OCI-LY7 (cell line): ENCODE results near the gene BCAR3. TPM values are rescaled to one million over a fixed set of nuclear protein-coding genes. Genes with fewer than 3 reads are reported as not detected.
A peak's percentile ranks its signal among the peaks of the same experiment; 100 is the strongest.

Experiments
- BruUV-seq: library from RNA; stranded (reverse); fragments of 400-500 nt; replicated peaks from 2 replicates; lab custom pipeline; 2021; lab: Mats Ljungman, UMichigan
- CTCF ChIA-PET: fragments of 300-600 bp; sonication (Branson Sonifier 250); formaldehyde crosslinking; loops from one replicate; lab custom pipeline; 2022; ENCODE audit warnings: antibody characterized with exemption; ENCODE audit not compliant: unreplicated experiment; lab: Charles Lee
- POLR2A ChIA-PET: fragments of 300-600 bp; sonication (Branson Sonifier 250); formaldehyde crosslinking; loops from one replicate; lab custom pipeline; 2022; ENCODE audit warnings: antibody characterized with exemption; lab: Charles Lee
- DNase-seq: peaks from one replicate; pipeline ENCODE4 v3.0.0-alpha.2; 2015; ENCODE audit warnings: low spot score
- H2AFZ ChIP-seq: fragments of 200-600 bp; sonication (generic), shearing (Covaris generic); 2 replicates; pipeline ENCODE4 v1.6.1; 2014; ENCODE audit warnings: mild to moderate bottlenecking, antibody characterized with exemption, low read length, moderate library complexity
- H3K27ac ChIP-seq: fragments of 200-600 bp; sonication (generic); 2 replicates; pipeline ENCODE4 v1.5.1; 2014; ENCODE audit warnings: mixed run types, low read depth, mild to moderate bottlenecking, moderate library complexity, low read length, inconsistent platforms; ENCODE audit not compliant: poor library complexity, severe bottlenecking
- H3K36me3 ChIP-seq: fragments of 200-600 bp; sonication (generic); 2 replicates; pipeline ENCODE4 v1.6.1; 2014; ENCODE audit warnings: mild to moderate bottlenecking, antibody characterized with exemption, low read length, moderate library complexity, mixed read lengths; ENCODE audit not compliant: insufficient read depth
- H3K4me1 ChIP-seq: fragments of 200-600 bp; sonication (generic); 2 replicates; pipeline ENCODE4 v1.5.1; 2014; ENCODE audit warnings: mild to moderate bottlenecking, low read length; ENCODE audit not compliant: insufficient read depth, poor library complexity, severe bottlenecking
- H3K4me2 ChIP-seq: fragments of 200-600 bp; sonication (generic); 2 replicates; pipeline ENCODE4 v1.6.1; 2014; ENCODE audit warnings: mild to moderate bottlenecking, low read length
- H3K4me3 ChIP-seq: fragments of 200-600 bp; sonication (generic); 2 replicates; pipeline ENCODE4 v1.5.1; 2014; ENCODE audit warnings: mild to moderate bottlenecking, low read depth, low read length; ENCODE audit not compliant: poor library complexity, severe bottlenecking
- H3K79me2 ChIP-seq: fragments of 200-600 bp; sonication (generic); 2 replicates; pipeline ENCODE4 v1.6.1; 2016; ENCODE audit warnings: low read depth, mild to moderate bottlenecking, low read length, moderate library complexity, mixed read lengths; ENCODE audit not compliant: insufficient read depth
- H3K9me2 ChIP-seq: fragments of 200-600 bp; sonication (generic); 2 replicates; pipeline ENCODE4 v1.6.1; 2016; ENCODE audit warnings: mild to moderate bottlenecking, low read length, mixed read lengths; ENCODE audit not compliant: insufficient read depth
- H3K9me3 ChIP-seq: fragments of 200-600 bp; sonication (generic); 2 replicates; pipeline ENCODE4 v1.6.1; 2014; ENCODE audit warnings: mild to moderate bottlenecking, mixed run types, low read length, mixed read lengths
- H4K20me1 ChIP-seq: fragments of 200-600 bp; sonication (generic); 2 replicates; pipeline ENCODE4 v1.6.1; 2014; ENCODE audit warnings: mild to moderate bottlenecking, antibody characterized with exemption, low read length, moderate library complexity, mixed read lengths; ENCODE audit not compliant: insufficient read depth
- EZH2phosphoT487 ChIP-seq: fragments of 200-600 bp; sonication (generic); IDR thresholded peaks from 2 replicates; pipeline ENCODE4 v1.6.1; 2018; ENCODE audit warnings: low read depth, borderline replicate concordance, mild to moderate bottlenecking, mixed run types, antibody characterized with exemption, low read length, moderate library complexity, mixed read lengths
- intact Hi-C: fragments of 100-400 bp; cut with micrococcal nuclease; formaldehyde crosslinking; loops from one replicate; pipeline ENCODE4 v1.10.0; 2022; ENCODE audit not compliant: unreplicated experiment
- total RNA-seq, 2 experiments: library from RNA; depleted of rRNA in 1 of 2; stranded (reverse); fragments of >200 nt in 1 of 2; shearing (Covaris generic) in 1 of 2; gene quantifications; 2 replicates each; pipeline ENCODE4 v1.2.3, GENCODE V29; 2014 to 2022
- TF ChIP-seq, protein P1 (sequence below): fragments of 200-600 bp; sonication (generic); conservative IDR thresholded peaks from 2 replicates; pipeline ENCODE4 v1.5.1; 2014; ENCODE audit warnings: mild to moderate bottlenecking, antibody characterized with exemption, low read length, moderate library complexity, mixed read lengths

BCAR3 gene
- total RNA-seq, 2 experiments from 2014 or later = 16.3 to 24.2 TPM

DNA sequence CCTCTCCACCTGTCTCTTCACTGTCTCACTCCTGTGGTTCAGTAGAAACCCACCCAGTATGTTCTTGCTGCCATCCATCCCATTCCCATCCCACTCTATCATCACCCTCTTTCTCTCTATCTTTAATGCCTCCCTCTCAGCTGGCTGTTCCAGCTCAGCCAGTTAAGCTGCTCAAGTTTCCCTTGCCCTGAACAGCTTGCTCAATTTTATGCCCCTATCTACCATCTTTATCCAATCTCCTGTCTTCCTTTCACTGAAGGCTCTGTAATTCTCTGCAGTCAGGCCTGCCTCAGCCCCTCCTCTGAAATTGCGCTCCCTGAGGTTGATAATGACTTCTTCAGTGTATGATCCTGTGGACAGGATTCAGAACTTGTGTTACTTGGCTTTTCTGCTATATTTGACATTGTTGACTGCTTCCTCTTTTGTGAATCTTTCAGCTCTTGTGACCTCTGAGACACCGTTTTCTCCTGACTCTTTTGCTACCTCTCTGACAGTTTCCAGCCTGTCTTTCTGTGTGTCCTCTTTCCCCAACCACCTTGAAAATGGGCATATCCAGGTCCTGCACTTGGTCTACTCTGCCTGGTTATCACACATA, 13.9 kb upstream of the BCAR3 start:
- Histone ChIP-seq H2AFZ (peak overlapping the region; percentile 7; the same call in 1 of the 2 replicates), H3K4me1 (peaks cover 78% of the 10 kb centered on the region), H3K27ac (peak overlapping the region; percentile 52)

DNA sequence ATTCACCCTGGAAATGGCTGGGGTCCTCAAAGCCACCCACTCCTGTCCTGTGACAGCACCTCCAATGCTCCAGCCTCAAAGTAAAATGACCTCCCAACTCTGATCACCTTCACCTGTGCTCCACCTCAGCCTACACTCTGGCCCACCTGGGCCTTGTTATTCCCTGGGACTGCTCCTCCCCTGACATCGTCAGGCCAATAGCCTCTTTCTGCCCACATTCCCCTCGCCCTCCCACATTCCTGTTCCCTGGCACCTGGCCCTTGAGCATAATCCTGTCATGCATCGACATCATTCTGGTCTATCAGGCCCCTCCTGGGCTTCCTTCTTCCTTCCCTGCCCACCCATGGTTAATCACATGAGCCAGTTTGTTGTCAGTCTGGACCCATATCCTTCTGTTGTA, 13.2 kb upstream of the BCAR3 start:
- no peak overlapping the region for H2AFZ ChIP-seq
- intact Hi-C loops = no loop called here
- H3K9me3 ChIP-seq = no peaks in the 10 kb centered on the region
- POLR2A ChIA-PET = interaction anchor here (1.3 to 25.4 kb wide), 3 partner anchors 9 to 24 kb away, joined by 3 to 497 read pairs (median 47); partner anchors contain the start of gene BCAR3
- no peak for TF ChIP-seq EZH2phosphoT487
- TF ChIP-seq, protein P1, sequence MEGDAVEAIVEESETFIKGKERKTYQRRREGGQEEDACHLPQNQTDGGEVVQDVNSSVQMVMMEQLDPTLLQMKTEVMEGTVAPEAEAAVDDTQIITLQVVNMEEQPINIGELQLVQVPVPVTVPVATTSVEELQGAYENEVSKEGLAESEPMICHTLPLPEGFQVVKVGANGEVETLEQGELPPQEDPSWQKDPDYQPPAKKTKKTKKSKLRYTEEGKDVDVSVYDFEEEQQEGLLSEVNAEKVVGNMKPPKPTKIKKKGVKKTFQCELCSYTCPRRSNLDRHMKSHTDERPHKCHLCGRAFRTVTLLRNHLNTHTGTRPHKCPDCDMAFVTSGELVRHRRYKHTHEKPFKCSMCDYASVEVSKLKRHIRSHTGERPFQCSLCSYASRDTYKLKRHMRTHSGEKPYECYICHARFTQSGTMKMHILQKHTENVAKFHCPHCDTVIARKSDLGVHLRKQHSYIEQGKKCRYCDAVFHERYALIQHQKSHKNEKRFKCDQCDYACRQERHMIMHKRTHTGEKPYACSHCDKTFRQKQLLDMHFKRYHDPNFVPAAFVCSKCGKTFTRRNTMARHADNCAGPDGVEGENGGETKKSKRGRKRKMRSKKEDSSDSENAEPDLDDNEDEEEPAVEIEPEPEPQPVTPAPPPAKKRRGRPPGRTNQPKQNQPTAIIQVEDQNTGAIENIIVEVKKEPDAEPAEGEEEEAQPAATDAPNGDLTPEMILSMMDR = no peak
- peaks cover 78% of the 10 kb centered on the region for H3K4me1 ChIP-seq
- no peak for DNase-seq
- no TSS peak for BruUV-seq
- peak overlapping the region; percentile 52 for H3K27ac ChIP-seq
- H3K9me2 ChIP-seq = no peaks in the 10 kb centered on the region
- H4K20me1 ChIP-seq = no peaks in the 10 kb centered on the region
- no peaks in the 10 kb centered on the region for H3K79me2 ChIP-seq
- peak overlapping the region; percentile 36 for H3K4me2 ChIP-seq
- CTCF ChIA-PET = interaction anchor here (2.0 to 2.5 kb wide), 2 partner anchors 9 to 12 kb away, joined by 7 to 10 read pairs; no protein-coding TSS in a partner anchor
- H3K4me3 ChIP-seq = no peak overlapping the region
- H3K36me3 ChIP-seq = no peaks in the 10 kb centered on the region

More for the DNA sequence above, 13.9 kb upstream of the BCAR3 start:
- Histone ChIP-seq H3K9me2 (no peaks in the 10 kb centered on the region), H3K79me2 (no peaks in the 10 kb centered on the region), H3K36me3 (no peaks in the 10 kb centered on the region), H4K20me1 (no peaks in the 10 kb centered on the region), H3K4me2 (peak overlapping the region; percentile 36), H3K4me3 (no peak overlapping the region), H3K9me3 (no peaks in the 10 kb centered on the region)
- POLR2A ChIA-PET = interaction anchor here (0.9 to 25.4 kb wide), 8 partner anchors 10 to 56 kb away, joined by 3 to 497 read pairs (median 4); partner anchors contain the start of gene BCAR3
- CTCF ChIA-PET = interaction anchor here (0.6 to 2.5 kb wide), 5 partner anchors 9 to 54 kb away, joined by 3 to 10 read pairs (median 4); no protein-coding TSS in a partner anchor
- DNase-seq = peak; percentile 75
- TF ChIP-seq, protein P1 = peak; percentile 35; the same call in 1 of the 2 replicates
- TF ChIP-seq EZH2phosphoT487 = no peak
- intact Hi-C loops = no loop called here
- BruUV-seq = no TSS peak

DNA sequence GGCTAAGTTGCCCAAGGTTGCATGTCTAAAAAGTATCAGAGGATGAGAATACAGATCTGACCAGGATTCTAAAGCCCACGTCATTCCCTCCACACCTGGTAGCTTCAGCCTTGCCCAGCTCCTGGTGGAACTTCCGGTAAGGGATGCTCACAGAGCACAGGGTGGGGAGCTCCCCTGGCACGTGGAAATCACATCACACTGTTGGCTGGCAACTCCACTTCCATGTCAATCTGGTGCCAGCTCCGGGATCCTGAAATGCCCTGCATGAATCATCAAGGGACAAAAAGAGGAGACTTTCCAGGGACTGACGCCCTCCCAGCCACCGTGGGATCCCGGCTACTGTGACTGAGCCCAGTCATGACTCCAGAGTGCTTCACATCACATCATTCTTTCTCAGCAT, 12.4 kb upstream of the BCAR3 start:
- TF ChIP-seq, protein P1 = no peak
- TF ChIP-seq EZH2phosphoT487 = no peak
- no peaks in the 10 kb centered on the region for H3K9me2 ChIP-seq
- ChIA-PET POLR2A (interaction anchor here (0.8 to 17.2 kb wide), 4 partner anchors 13 to 120 kb away, joined by 3 to 497 read pairs (median 3); no protein-coding TSS in a partner anchor), CTCF (interaction anchor here (0.7 to 1.1 kb wide), 4 partner anchors 9 to 27 kb away, joined by 3 to 9 read pairs (median 4); partner anchors contain the start of gene BCAR3)
- H2AFZ ChIP-seq = no peak overlapping the region
- no peaks in the 10 kb centered on the region for H3K79me2 ChIP-seq
- H3K4me2 ChIP-seq = no peak overlapping the region
- no peaks in the 10 kb centered on the region for H3K36me3 ChIP-seq
- H3K27ac ChIP-seq = no peak overlapping the region
- no peaks in the 10 kb centered on the region for H3K9me3 ChIP-seq
- BruUV-seq = no TSS peak
- intact Hi-C loops = no loop called here
- H3K4me1 ChIP-seq = peaks cover 78% of the 10 kb centered on the region
- no peaks in the 10 kb centered on the region for H4K20me1 ChIP-seq
- no peak for DNase-seq
- H3K4me3 ChIP-seq = no peak overlapping the region
